Transverse colon (tissue), 4 donors: ENCODE results near the gene SAP30BP. TPM values are rescaled to one million over a fixed set of nuclear protein-coding genes. Genes with fewer than 3 reads are reported as not detected.

Source experiments
- DNase-seq: peaks from one replicate; pipeline ENCODE4 v3.0.0-alpha.2; 2019
- H3K27ac ChIP-seq, 4 donors: fragments of 200-600 bp; sonication (generic); 2 replicates each; pipeline ENCODE4 v1.5.1; 2016 to 2018; ENCODE audit warnings: inconsistent platforms in 4 of 4
- H3K27me3 ChIP-seq: fragments of 200-600 bp; sonication (generic); 2 replicates; pipeline ENCODE4 v1.5.1; 2017; ENCODE audit warnings: inconsistent platforms
- H3K36me3 ChIP-seq, 4 donors: fragments of 200-600 bp; sonication (generic); 2 replicates each; pipeline ENCODE4 v1.5.1; 2017 to 2019; ENCODE audit warnings: inconsistent platforms in 4 of 4
- H3K4me1 ChIP-seq, 4 donors: fragments of 200-600 bp; sonication (generic); 2 replicates each; pipeline ENCODE4 v1.5.1; 2017 to 2020; ENCODE audit warnings: inconsistent platforms in 4 of 4
- H3K4me3 ChIP-seq, 4 donors: fragments of 200-600 bp; sonication (generic); 1 replicate in 1 of 4; 2 replicates in 3 of 4; pipeline versions ENCODE4 v1.5.1 to v1.6.1; 2017 to 2019; ENCODE audit warnings: inconsistent platforms in 4 of 4
- H3K9me3 ChIP-seq, 2 donors: fragments of 200-600 bp; sonication (generic); 2 replicates each; pipeline ENCODE4 v1.5.1; 2017 to 2019; ENCODE audit warnings: inconsistent platforms in 2 of 2
- CTCF ChIP-seq, 5 experiments: fragments of 200-600 bp in 3 of 5; fragments of 450-650 bp in 2 of 5; sonication (generic) in 3 of 5; IDR thresholded peaks; 1 replicate in 2 of 5; 2 replicates in 3 of 5; pipeline ENCODE4 v1.5.1; 2016 to 2017; ENCODE audit warnings: antibody characterized with exemption in 5 of 5, inconsistent platforms in 3 of 5, mild to moderate bottlenecking in 2 of 5, moderate library complexity in 1 of 5
- EP300 ChIP-seq: sonication (generic); formaldehyde crosslinking; IDR thresholded peaks from one replicate; pipeline ENCODE4 v1.6.1; 2017; ENCODE audit warnings: antibody characterized with exemption, low read depth
- POLR2A ChIP-seq: fragments of 450-650 bp; IDR thresholded peaks from one replicate; pipeline ENCODE4 v1.6.1; 2016; ENCODE audit warnings: antibody characterized with exemption, mild to moderate bottlenecking, moderate library complexity
- POLR2AphosphoS5 ChIP-seq, 3 donors: sonication (generic); formaldehyde crosslinking; IDR thresholded peaks; one replicate each; pipeline ENCODE4 v1.6.1; 2016; ENCODE audit warnings: antibody characterized with exemption in 3 of 3
- WGBS, 2 donors: methylation state at CpG; one replicate each; pipeline ENCODE4 v1.1.5; 2018; ENCODE audit warnings: low coverage in 1 of 2; 5-methylcytosine and 5-hydroxymethylcytosine counted together
- in situ Hi-C, 4 donors: fragments of 200-750 bp; cut with MboI; loops; one replicate each; pipeline versions ENCODE4 v1.15.0 to v1.15.1; 2017; ENCODE audit warnings: low sequenced_read_pairs in 3 of 4, low pct_ligation_motif_present in 1 of 4, low pct_unique_long_range_greater_than_20kb in 1 of 4
- intact Hi-C: fragments of 100-400 bp; cut with DNase I; formaldehyde crosslinking; loops from one replicate; pipeline ENCODE4 v1.15.1; 2023; ENCODE audit warnings: low total_unique reads
- total RNA-seq, 4 donors: library from RNA; depleted of rRNA; stranded (reverse); fragments of >200 nt; gene quantifications; one replicate each; pipeline ENCODE4 v1.1.0, GENCODE V29; 2016

Gene SAP30BP
- total RNA-seq, 4 donors from 2014 or later: 49.0 to 83.8 (median 71.4) TPM

- H3K4me1 ChIP-seq: peaks cover 0 to 20% (median 9%) of the 10 kb centered on the region in 4 donors
- H3K9me3 ChIP-seq: no peaks in the 10 kb centered on the region
- intact Hi-C loops (loop anchor here (5.0 to 10.0 kb wide), 2 partner anchors 72 to 80 kb away; no protein-coding TSS in a partner anchor), in situ Hi-C loops (loop anchor here in 1 of 4 donors (25.0 kb wide), 1 partner anchor 135 kb away; the partner anchor contains the start of genes TRIM47 and TRIM65)
- no peak for DNase-seq
- H3K27ac ChIP-seq: no peak overlapping the region
- 88% methylated on average over 10 of the region's 10 CpGs; no CpG with 5 or more reads in 1 of the 2 donors for WGBS, 2 donors
- TF ChIP-seq POLR2A (no peak), EP300 (no peak), CTCF (IDR thresholded peaks at IDR 0.05) (no peak), POLR2AphosphoS5 (IDR thresholded peaks at IDR 0.05) (no peak)
- H3K36me3 ChIP-seq: peaks cover 0 to 5% (median 0%) of the 10 kb centered on the region in 4 donors
- no peak overlapping the region for H3K4me3 ChIP-seq
- no peaks in the 10 kb centered on the region for H3K27me3 ChIP-seq
Measured at GRCh38 chr17:75752405-75752709, 85.2 kb downstream of the SAP30BP start.

GRCh38 chr17:75752802-75753513 lies 85.8 kb downstream of the SAP30BP start:
- H3K36me3 ChIP-seq: peaks cover 0 to 11% (median 1%) of the 10 kb centered on the region in 4 donors
- WGBS, 2 donors: 80 to 90% methylated on average over 2 to 17 of the region's 19 CpGs
- peak overlapping the region in 2 of 4 donors; percentile 20 to 58 for H3K27ac ChIP-seq
- intact Hi-C loops: loop anchor here (5.0 to 10.0 kb wide), 2 partner anchors 72 to 81 kb away; no protein-coding TSS in a partner anchor
- DNase-seq: no peak
- in situ Hi-C loops: loop anchor here in 1 of 4 donors (25.0 kb wide), 1 partner anchor 134 kb away; the partner anchor contains the start of genes TRIM47 and TRIM65
- H3K4me3 ChIP-seq: peak overlapping the region in 3 of 4 donors; percentile 25 to 48 (median 44)
- H3K27me3 ChIP-seq: no peaks in the 10 kb centered on the region
- no peaks in the 10 kb centered on the region for H3K9me3 ChIP-seq
- peaks cover 0 to 15% (median 7%) of the 10 kb centered on the region in 4 donors for H3K4me1 ChIP-seq
- TF ChIP-seq POLR2A: no peak
- TF ChIP-seq CTCF (IDR thresholded peaks at IDR 0.05): no peak
- no peak for TF ChIP-seq EP300
- TF ChIP-seq POLR2AphosphoS5 (IDR thresholded peaks at IDR 0.05): no peak

- peak overlapping the region; percentile 49 to 58 (median 54) for H3K27ac ChIP-seq
- WGBS, 2 donors: 64% methylated on average over 35 of the region's 76 CpGs; no CpG with 5 or more reads in 1 of the 2 donors
- in situ Hi-C loops (loop anchor here in 1 of 4 donors (25.0 kb wide), 1 partner anchor 134 kb away; the partner anchor contains the start of genes TRIM47 and TRIM65), intact Hi-C loops (loop anchor here (5.0 to 10.0 kb wide), 2 partner anchors 71 to 81 kb away; no protein-coding TSS in a partner anchor)
- no peaks in the 10 kb centered on the region for H3K27me3 ChIP-seq
- TF ChIP-seq CTCF (IDR thresholded peaks at IDR 0.05): peak in 3 of 5 experiments; percentile 23 to 50 (median 44)
- TF ChIP-seq POLR2A: no peak
- TF ChIP-seq EP300: no peak
- peaks cover 0 to 12% (median 2%) of the 10 kb centered on the region in 4 donors for H3K36me3 ChIP-seq
- DNase-seq: peak; percentile 74
- peaks cover 0 to 15% (median 7%) of the 10 kb centered on the region in 4 donors for H3K4me1 ChIP-seq
- H3K4me3 ChIP-seq: peak overlapping the region; percentile 25 to 48 (median 40)
- H3K9me3 ChIP-seq: no peaks in the 10 kb centered on the region
Measured at GRCh38 chr17:75753514-75754377, 86.6 kb downstream of the SAP30BP start.
